ENCODE data around the gene FAM117B.
A peak's percentile ranks its signal among the peaks of the same experiment; 100 is the strongest.

Gene FAM117B

DNA sequence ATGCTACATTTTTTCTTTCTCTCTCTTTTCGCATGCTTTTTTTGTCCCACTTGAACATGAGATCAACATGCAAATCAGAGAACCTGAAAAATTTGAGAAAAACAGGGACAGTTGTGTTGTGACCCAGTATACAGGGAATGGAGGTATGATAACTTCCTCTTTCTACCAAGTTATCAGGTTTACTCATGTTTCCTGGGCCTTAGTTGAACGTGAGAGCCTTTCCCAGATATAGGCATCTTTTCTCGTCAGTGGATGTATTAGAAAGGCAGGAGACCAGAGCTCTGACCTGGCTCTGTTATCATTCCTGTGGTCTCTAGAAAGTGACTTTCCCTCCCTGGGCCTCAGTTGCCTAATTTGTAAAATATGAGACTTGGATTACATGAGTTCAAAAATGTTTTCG, 30.1 kb upstream of the FAM117B start:
- H3K27ac ChIP-seq = no peak overlapping the region
- TF ChIP-seq ZFX (IDR thresholded peaks at IDR 0.05) = no peak
- TF ChIP-seq, protein P1, sequence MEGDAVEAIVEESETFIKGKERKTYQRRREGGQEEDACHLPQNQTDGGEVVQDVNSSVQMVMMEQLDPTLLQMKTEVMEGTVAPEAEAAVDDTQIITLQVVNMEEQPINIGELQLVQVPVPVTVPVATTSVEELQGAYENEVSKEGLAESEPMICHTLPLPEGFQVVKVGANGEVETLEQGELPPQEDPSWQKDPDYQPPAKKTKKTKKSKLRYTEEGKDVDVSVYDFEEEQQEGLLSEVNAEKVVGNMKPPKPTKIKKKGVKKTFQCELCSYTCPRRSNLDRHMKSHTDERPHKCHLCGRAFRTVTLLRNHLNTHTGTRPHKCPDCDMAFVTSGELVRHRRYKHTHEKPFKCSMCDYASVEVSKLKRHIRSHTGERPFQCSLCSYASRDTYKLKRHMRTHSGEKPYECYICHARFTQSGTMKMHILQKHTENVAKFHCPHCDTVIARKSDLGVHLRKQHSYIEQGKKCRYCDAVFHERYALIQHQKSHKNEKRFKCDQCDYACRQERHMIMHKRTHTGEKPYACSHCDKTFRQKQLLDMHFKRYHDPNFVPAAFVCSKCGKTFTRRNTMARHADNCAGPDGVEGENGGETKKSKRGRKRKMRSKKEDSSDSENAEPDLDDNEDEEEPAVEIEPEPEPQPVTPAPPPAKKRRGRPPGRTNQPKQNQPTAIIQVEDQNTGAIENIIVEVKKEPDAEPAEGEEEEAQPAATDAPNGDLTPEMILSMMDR (conservative IDR thresholded peaks at IDR 0.05) = no peak

DNA sequence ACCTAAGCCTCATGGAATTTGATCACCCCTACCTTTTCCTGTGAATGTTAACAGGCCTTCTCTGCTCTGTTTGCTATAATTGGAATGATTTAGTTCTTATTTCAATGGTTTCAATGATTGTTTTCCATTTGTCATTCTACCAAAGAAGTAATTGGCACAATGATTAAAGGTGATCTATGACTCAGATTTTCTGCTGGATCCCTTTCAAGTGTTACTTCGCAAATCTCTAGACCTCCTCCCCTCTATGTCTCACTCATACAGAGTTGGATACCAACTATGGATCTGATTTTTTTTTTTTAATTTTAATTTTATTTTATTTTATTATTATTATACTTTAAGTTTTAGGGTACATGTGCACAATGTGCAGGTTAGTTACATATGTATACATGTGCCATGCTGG, 29.6 kb upstream of the FAM117B start:
- TF ChIP-seq, protein P1 (conservative IDR thresholded peaks at IDR 0.05) = no peak
- TF ChIP-seq ZFX (IDR thresholded peaks at IDR 0.05) = no peak
- no peak overlapping the region for H3K27ac ChIP-seq

- TF ChIP-seq ZFX (IDR thresholded peaks at IDR 0.05) = no peak
- TF ChIP-seq, protein P1 (conservative IDR thresholded peaks at IDR 0.05) = no peak
- peak overlapping the region; percentile 22; the same call in 1 of the 2 replicates for H3K27ac ChIP-seq
These were observed 26.5 kb upstream of the FAM117B start for GRCh38 chr2:202608142-202608852.

- no peak overlapping the region for H3K27ac ChIP-seq
- TF ChIP-seq ZFX (IDR thresholded peaks at IDR 0.05) = no peak
- TF ChIP-seq, protein P1 (conservative IDR thresholded peaks at IDR 0.05) = no peak
These were observed 25.2 kb upstream of the FAM117B start for GRCh38 chr2:202609381-202610145.

- no peak overlapping the region for H3K27ac ChIP-seq
- no peak for TF ChIP-seq ZFX (IDR thresholded peaks at IDR 0.05)
- TF ChIP-seq, protein P1 (conservative IDR thresholded peaks at IDR 0.05) = no peak
These were observed 24.4 kb upstream of the FAM117B start for GRCh38 chr2:202610380-202610779.

DNA sequence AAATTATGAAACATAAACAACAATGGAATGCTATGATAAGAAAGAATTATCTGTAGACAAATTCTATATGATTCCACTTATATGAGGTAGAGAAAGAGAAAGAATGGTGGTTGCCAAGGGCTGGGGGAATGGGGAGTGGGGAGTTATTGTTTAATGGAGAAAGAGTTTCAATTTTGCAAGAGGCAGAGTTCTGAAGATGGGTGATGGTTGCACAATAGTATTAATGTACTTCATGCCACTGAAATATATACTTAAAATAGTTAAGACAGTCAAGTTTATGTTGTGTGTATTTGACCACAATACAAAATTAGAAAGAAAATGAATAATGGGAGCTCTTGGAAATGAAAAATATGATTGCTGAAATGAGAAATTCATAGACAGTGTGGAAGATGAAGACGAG, 22.6 kb upstream of the FAM117B start:
- H3K27ac ChIP-seq = no peak overlapping the region

More for the DNA sequence above, 22.6 kb upstream of the FAM117B start:
- TF ChIP-seq, protein P1 (conservative IDR thresholded peaks at IDR 0.05) = no peak
- TF ChIP-seq ZFX (IDR thresholded peaks at IDR 0.05) = no peak

All from C4-2B (cell line).